Gastrocnemius medialis (tissue), 4 donors: ENCODE measurements around the gene BSN.

Experiments
- CTCF ChIP-seq, 5 experiments: fragments of 450-650 bp in 3 of 5; fragments of 200-600 bp in 2 of 5; sonication (generic) in 2 of 5; IDR thresholded peaks in 4 of 5; conservative IDR thresholded peaks in 1 of 5; 1 replicate in 4 of 5; 2 replicates in 1 of 5; pipeline ENCODE4 v1.5.1; 2016 to 2019; ENCODE audit warnings: antibody characterized with exemption in 5 of 5, mild to moderate bottlenecking in 3 of 5, moderate library complexity in 3 of 5
- POLR2A ChIP-seq, 2 donors: fragments of 450-650 bp; IDR thresholded peaks; one replicate each; pipeline ENCODE4 v1.6.1; 2017; ENCODE audit warnings: antibody characterized with exemption in 2 of 2, mild to moderate bottlenecking in 2 of 2, moderate library complexity in 2 of 2

- TF ChIP-seq CTCF (IDR thresholded peaks at IDR 0.05 in 4 of 5, conservative IDR thresholded peaks at IDR 0.05 in 1 of 5) (no peak), POLR2A (IDR thresholded peaks at IDR 0.05) (no peak)
Measured at GRCh38 chr3:49607105-49607591, 52.9 kb downstream of the BSN start.
